Hepatocyte (in vitro differentiated cells): ENCODE measurements around the gene MEPE. TPM values are rescaled to one million over a fixed set of nuclear protein-coding genes. Genes with fewer than 3 reads are reported as not detected.
A peak's percentile ranks its signal among the peaks of the same experiment; 100 is the strongest.

Experiments used
- DNase-seq: peaks from one replicate; pipeline ENCODE4 v3.0.0-alpha.2; 2016; ENCODE audit warnings: low spot score
- H2AFZ ChIP-seq: fragments of 200-600 bp; sonication (generic); 2 replicates; pipeline ENCODE4 v1.6.0; 2016; ENCODE audit warnings: antibody characterized with exemption, mild to moderate bottlenecking
- H3K27ac ChIP-seq: fragments of 200-600 bp; sonication (generic); 2 replicates; pipeline ENCODE4 v1.5.1; 2016; ENCODE audit warnings: mild to moderate bottlenecking
- H3K27me3 ChIP-seq: fragments of 200-600 bp; sonication (generic); 2 replicates; pipeline ENCODE4 v1.6.1; 2016
- H3K36me3 ChIP-seq: fragments of 200-600 bp; sonication (generic); replicated peaks from 2 replicates; pipeline ENCODE4 v1.5.1; 2016; ENCODE audit warnings: low read depth; ENCODE audit not compliant: insufficient read depth
- H3K4me1 ChIP-seq: fragments of 200-600 bp; sonication (generic); 2 replicates; pipeline ENCODE4 v1.5.1; 2016; ENCODE audit warnings: mild to moderate bottlenecking, moderate library complexity; ENCODE audit not compliant: insufficient read depth
- H3K4me2 ChIP-seq: fragments of 200-600 bp; sonication (generic); 2 replicates; pipeline ENCODE4 v1.6.0; 2016
- H3K4me3 ChIP-seq: fragments of 200-600 bp; sonication (generic); 2 replicates; pipeline ENCODE4 v1.5.1; 2016; ENCODE audit warnings: mild to moderate bottlenecking
- H3K79me2 ChIP-seq: fragments of 200-600 bp; sonication (generic); 2 replicates; pipeline ENCODE4 v1.6.0; 2017; ENCODE audit warnings: mild to moderate bottlenecking
- H3K9me2 ChIP-seq: fragments of 200-600 bp; sonication (generic); replicated peaks from 2 replicates; pipeline ENCODE4 v1.6.0; 2017; ENCODE audit warnings: mild to moderate bottlenecking; ENCODE audit not compliant: insufficient read depth
- H3K9me3 ChIP-seq: fragments of 200-600 bp; sonication (generic); 2 replicates; pipeline ENCODE4 v1.5.1; 2016; ENCODE audit warnings: low read depth, mild to moderate bottlenecking
- H4K20me1 ChIP-seq: fragments of 200-600 bp; sonication (generic); 2 replicates; pipeline ENCODE4 v1.6.0; 2016; ENCODE audit warnings: mild to moderate bottlenecking; ENCODE audit not compliant: insufficient read depth, poor library complexity, severe bottlenecking
- CTCF ChIP-seq: fragments of 200-600 bp; sonication (generic); IDR thresholded peaks from 2 replicates; pipeline ENCODE4 v1.5.1; 2016; ENCODE audit warnings: antibody characterized with exemption, mild to moderate bottlenecking; ENCODE audit not compliant: poor library complexity
- EZH2 ChIP-seq: fragments of 200-600 bp; sonication (generic); IDR thresholded peaks from 2 replicates; pipeline ENCODE4 v1.6.1; 2016; ENCODE audit warnings: antibody characterized with exemption, mild to moderate bottlenecking, borderline replicate concordance
- EZH2phosphoT487 ChIP-seq: fragments of 200-600 bp; sonication (generic); IDR thresholded peaks from one replicate; pipeline ENCODE4 v1.6.1; 2018; ENCODE audit warnings: antibody characterized with exemption, mild to moderate bottlenecking, low read depth, moderate library complexity; ENCODE audit not compliant: unreplicated experiment, severe bottlenecking
- WGBS: methylation state at CpG from one replicate; pipeline ENCODE4 v1.1.6; 2016; ENCODE audit warnings: low lambda C conversion rate; ENCODE audit errors: missing lambda C conversion rate; 5-methylcytosine and 5-hydroxymethylcytosine counted together
- polyA plus RNA-seq: library from polyadenylated mRNA; unstranded; fragments of >200 nt; fragmentation: Nextera tagmentation; extraction: Ambion mirVana; gene quantifications from 2 replicates; pipeline ENCODE4 v1.2.1, GENCODE V29; 2016
- total RNA-seq: library from RNA; depleted of rRNA; stranded (reverse); fragments of >200 nt; gene quantifications from 2 replicates; pipeline ENCODE4 v1.2.3, GENCODE V29; 2014

The MEPE gene
- total and polyA plus RNA-seq, 2 experiments from 2014 or later, result 0.07 TPM; not detected in 1

- Histone ChIP-seq H3K9me2 (no peaks in the 10 kb centered on the region), H3K27me3 (no peaks in the 10 kb centered on the region), H4K20me1 (no peaks in the 10 kb centered on the region), H3K36me3 (no peaks in the 10 kb centered on the region), H3K4me3 (no peak overlapping the region), H3K27ac (no peak overlapping the region), H2AFZ (no peak overlapping the region), H3K9me3 (no peaks in the 10 kb centered on the region), H3K4me1 (peaks cover 3% of the 10 kb centered on the region), H3K79me2 (no peaks in the 10 kb centered on the region), H3K4me2 (no peak overlapping the region)
- TF ChIP-seq EZH2phosphoT487 (no peak), EZH2 (no peak), CTCF (no peak)
- no peak for DNase-seq
- 86% methylated on average over 4 of the region's 4 CpGs for WGBS
These were observed 19.2 kb downstream of the MEPE start for GRCh38 chr4:87851953-87852352.

- no peak for TF ChIP-seq EZH2phosphoT487
- TF ChIP-seq CTCF, result peak; percentile 71
- peak; percentile 62 for DNase-seq
- H3K9me2 ChIP-seq, result no peaks in the 10 kb centered on the region
- H3K79me2 ChIP-seq, result no peaks in the 10 kb centered on the region
- WGBS, result 1% methylated on average over 3 of the region's 3 CpGs
- H4K20me1 ChIP-seq, result no peaks in the 10 kb centered on the region
- H3K4me2 ChIP-seq, result no peak overlapping the region
- no peak overlapping the region for H2AFZ ChIP-seq
- H3K27ac ChIP-seq, result no peak overlapping the region
- H3K4me3 ChIP-seq, result no peak overlapping the region
- H3K4me1 ChIP-seq, result peaks cover 3% of the 10 kb centered on the region
- no peaks in the 10 kb centered on the region for H3K36me3 ChIP-seq
- H3K27me3 ChIP-seq, result no peaks in the 10 kb centered on the region
- no peaks in the 10 kb centered on the region for H3K9me3 ChIP-seq
These were observed 20.3 kb downstream of the MEPE start for GRCh38 chr4:87853108-87853507.

- H4K20me1 ChIP-seq, result no peaks in the 10 kb centered on the region
These were observed 21.1 kb downstream of the MEPE start for GRCh38 chr4:87853891-87854290.

More at GRCh38 chr4:87853891-87854290, 21.1 kb downstream of the MEPE start:
- Histone ChIP-seq H3K79me2 (no peaks in the 10 kb centered on the region), H3K36me3 (no peaks in the 10 kb centered on the region), H3K4me3 (no peak overlapping the region), H3K4me1 (peaks cover 3% of the 10 kb centered on the region), H3K9me2 (no peaks in the 10 kb centered on the region), H2AFZ (no peak overlapping the region), H3K9me3 (no peaks in the 10 kb centered on the region), H3K4me2 (no peak overlapping the region), H3K27ac (peak overlapping the region; percentile 7), H3K27me3 (no peaks in the 10 kb centered on the region)
- no peak for TF ChIP-seq EZH2phosphoT487
- TF ChIP-seq EZH2, result no peak
- TF ChIP-seq CTCF, result no peak
- DNase-seq, result no peak
